ENCODE measurements around the gene HSPBP1. TPM values are rescaled to one million over a fixed set of nuclear protein-coding genes. Genes with fewer than 3 reads are reported as not detected.
A peak's percentile ranks its signal among the peaks of the same experiment; 100 is the strongest.

The HSPBP1 gene
- total RNA-seq, 1 donor from 2014 or later, result 23.5 TPM

GRCh38 chr19:55253842-55254624 is 25.9 kb downstream of the HSPBP1 start:
- peak; percentile 58 for DNase-seq

- no peak for DNase-seq
These were observed 26.9 kb downstream of the HSPBP1 start for GRCh38 chr19:55252760-55253663.

GRCh38 chr19:55251341-55252081 is 28.4 kb downstream of the HSPBP1 start:
- peak; percentile 57 for DNase-seq

GRCh38 chr19:55250262-55251036 is 29.5 kb downstream of the HSPBP1 start:
- DNase-seq, result no peak

GRCh38 chr19:55249841-55250240 is 30.1 kb downstream of the HSPBP1 start:
- no peak for DNase-seq

- no peak for DNase-seq
These were observed 31.2 kb downstream of the HSPBP1 start for GRCh38 chr19:55248704-55249103.

GRCh38 chr19:55248166-55248675 is 31.7 kb downstream of the HSPBP1 start:
- no peak for DNase-seq

- DNase-seq, result peak; percentile 53
These were observed 32.2 kb downstream of the HSPBP1 start for GRCh38 chr19:55247621-55248099.

GRCh38 chr19:55246462-55247451 is 33.2 kb downstream of the HSPBP1 start:
- no peak for DNase-seq

- DNase-seq, result no peak
These were observed 34.5 kb downstream of the HSPBP1 start for GRCh38 chr19:55245236-55245904.

- no peak for DNase-seq
These were observed 35.8 kb downstream of the HSPBP1 start for GRCh38 chr19:55244004-55244680.

- DNase-seq, result no peak
These were observed 37.4 kb downstream of the HSPBP1 start for GRCh38 chr19:55242517-55242916.

GRCh38 chr19:55241935-55242464 is 37.9 kb downstream of the HSPBP1 start:
- DNase-seq, result no peak

- no peak for DNase-seq
These were observed 38.6 kb downstream of the HSPBP1 start for GRCh38 chr19:55241143-55241934.

- DNase-seq, result no peak
These were observed 39.2 kb downstream of the HSPBP1 start for GRCh38 chr19:55240713-55241020.

- no peak for DNase-seq
These were observed 40.9 kb downstream of the HSPBP1 start for GRCh38 chr19:55239004-55239403.

- no peak for DNase-seq
These were observed 41.9 kb downstream of the HSPBP1 start for GRCh38 chr19:55238030-55238429.

GRCh38 chr19:55232986-55233385 is 46.9 kb downstream of the HSPBP1 start:
- DNase-seq, result no peak

- DNase-seq, result no peak
These were observed 47.7 kb downstream of the HSPBP1 start for GRCh38 chr19:55232286-55232602.

All from dermis blood vessel endothelial cell (primary cell).